HG03045 (cell line): Measurements from ENCODE around the gene FLOT1.
"Not testable (repeated sequence)": the region's sequence is repeated elsewhere in the genome, so short reads cannot be mapped to it uniquely, and the experiment has no call there.

Source experiments
- ATAC-seq: cut with Tn5 transposase; IDR thresholded peaks from one replicate; pipeline ENCODE4 v1.9.1; 2021; ENCODE audit warnings: mild to moderate bottlenecking, moderate library complexity; ENCODE audit not compliant: unreplicated experiment

The FLOT1 gene

DNA sequence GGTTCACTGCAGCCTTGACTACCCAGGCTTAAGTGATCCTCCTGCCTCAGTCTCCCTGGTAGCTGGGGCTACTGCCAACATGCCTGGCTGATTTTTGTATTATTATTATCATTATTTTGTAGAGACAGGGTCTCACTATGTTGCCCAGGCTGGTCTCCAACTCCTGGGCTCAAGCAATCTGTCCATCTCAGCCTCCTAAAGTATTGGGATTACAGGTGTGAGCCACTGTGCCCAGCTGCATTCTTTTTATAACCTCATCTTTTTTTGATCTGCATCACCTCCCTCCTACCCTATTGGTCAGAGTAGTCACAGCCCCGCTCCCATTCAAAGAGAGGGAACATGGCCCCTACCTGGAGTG, 25.4 kb upstream of the FLOT1 start:
- no peak for ATAC-seq

- ATAC-seq: no peak
These were observed 24.9 kb upstream of the FLOT1 start for GRCh38 chr6:30767158-30767943.

GRCh38 chr6:30766461-30767157, 24.1 kb upstream of the FLOT1 start:
- no peak for ATAC-seq

GRCh38 chr6:30765495-30765894, 23.0 kb upstream of the FLOT1 start:
- ATAC-seq: not testable (repeated sequence)

GRCh38 chr6:30764490-30765043, 22.1 kb upstream of the FLOT1 start:
- ATAC-seq: not testable (repeated sequence)

DNA sequence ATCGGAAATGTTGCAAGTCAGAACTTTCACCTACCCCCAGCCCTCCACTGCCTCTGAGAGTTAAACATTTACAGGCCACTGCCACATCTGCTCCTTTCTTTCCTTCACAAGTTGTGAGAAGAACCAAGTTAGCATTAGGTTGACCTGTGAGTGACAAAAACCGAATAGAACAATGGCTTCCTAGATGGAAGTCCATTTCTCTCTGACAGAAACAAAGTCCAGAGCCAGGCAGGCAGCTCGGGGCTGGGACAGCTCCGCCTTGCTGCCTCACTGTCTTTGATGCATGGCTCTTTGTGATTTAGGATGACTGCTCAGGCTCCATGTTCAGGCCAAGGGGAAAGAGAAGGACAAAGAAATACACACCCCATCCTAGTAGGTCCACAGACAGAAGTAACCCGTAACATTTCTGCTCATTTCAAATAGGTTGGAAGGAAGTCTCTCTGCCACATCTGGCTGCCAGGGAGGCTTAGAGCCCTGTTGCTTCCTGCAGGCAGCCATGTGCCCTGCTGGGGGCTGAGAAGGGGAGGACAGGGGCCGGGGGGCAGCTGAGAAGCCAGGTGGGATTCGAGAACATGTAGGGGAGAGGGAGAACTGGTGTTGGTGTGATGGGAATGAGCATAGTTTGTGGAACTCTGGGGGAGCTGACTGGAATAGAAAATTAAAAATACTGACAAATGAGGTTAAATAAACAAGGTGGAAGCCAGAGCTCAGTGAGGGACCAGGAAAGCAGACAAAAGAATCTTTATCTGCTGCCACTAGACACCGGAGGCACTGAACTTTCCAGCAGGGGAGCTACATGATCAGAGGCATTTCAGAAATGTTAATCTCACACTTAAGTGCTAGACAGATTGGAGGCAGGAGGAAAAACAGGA, 21.4 kb upstream of the FLOT1 start:
- no peak for ATAC-seq

DNA sequence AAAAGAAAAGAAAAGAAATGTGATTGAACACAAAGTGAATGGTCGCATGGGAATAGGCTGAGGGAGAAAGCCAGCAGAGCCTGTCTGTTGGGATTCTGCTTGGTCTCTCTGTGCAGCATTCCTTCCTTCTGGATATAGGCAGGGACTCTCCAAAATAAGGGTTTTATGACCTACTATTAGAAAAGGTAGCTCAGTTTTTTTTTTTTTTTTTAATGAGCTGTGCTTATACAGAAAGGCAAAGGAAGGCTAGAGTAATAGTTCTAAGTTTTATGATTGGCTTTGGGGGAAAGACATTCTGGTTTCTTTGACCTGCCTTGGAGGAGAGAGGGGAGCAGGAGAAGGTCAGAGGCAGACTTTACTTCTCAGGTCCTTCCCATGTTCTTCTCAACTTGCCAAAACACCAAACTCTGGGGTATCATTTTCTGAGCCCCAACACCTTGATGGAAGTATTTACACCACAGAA, 20.7 kb upstream of the FLOT1 start:
- no peak for ATAC-seq

DNA sequence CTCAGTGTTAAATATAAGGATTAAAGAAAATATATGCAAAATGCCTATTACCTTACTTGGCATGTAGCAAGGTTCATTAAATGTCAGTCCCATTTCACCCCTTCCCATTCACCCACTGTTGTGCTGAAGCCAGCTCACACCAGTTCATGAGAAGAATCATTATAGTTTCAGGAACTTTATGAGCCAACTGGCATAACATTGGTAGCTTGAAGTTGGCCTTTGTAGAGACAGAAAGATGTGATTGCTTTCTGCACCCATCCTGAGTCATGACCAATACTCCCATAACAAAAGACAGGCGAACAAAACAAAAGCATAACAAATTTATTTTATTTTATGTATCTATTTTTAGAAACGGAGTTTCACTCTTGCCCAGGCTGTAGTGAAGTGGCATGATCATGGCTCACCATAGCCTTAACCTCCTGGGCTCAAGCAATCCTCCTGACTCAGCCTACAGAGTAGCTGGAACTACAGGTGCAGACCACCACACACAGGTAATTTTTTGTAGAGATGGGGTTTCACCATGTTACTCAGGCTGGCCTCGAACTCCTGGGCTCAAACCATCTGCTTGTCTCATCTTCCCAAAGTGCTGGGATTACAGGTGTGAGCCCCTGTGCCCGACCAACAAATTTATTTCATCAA, 19.4 kb upstream of the FLOT1 start:
- ATAC-seq: no peak

- no peak for ATAC-seq
These were observed 18.1 kb upstream of the FLOT1 start for GRCh38 chr6:30760549-30760948.

DNA sequence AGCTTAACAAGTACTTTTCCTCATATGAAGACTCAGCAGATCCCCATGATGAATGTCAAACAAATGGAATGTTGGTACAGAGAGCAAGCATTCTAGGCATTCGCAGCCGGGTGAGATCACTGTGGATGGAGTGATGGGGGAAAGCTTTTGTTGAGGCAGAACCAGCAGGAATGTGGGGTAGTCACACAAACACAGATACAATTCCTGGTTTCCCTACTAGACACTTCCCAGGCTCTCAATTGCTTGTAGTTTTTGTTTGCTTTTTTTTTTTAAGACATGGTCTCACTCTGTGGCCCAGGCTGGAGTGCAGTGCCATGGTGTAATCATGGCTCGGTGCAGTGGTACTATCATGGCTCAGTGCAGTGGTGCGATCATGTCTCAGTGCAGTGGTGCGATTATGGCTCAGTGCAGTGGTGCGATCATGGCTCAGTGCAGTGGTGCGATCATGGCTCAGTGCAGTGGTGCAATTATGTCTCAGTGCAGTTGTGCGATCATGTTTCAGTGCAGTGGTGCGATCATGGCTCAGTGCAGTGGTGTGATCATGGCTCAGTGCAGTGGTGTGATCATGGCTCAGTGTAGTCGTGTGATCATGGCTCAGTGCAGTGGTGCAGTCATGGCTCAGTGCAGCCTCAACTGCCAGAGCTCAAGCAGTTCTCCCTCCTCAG, 17.2 kb upstream of the FLOT1 start:
- ATAC-seq: no peak

GRCh38 chr6:30757261-30757904, 14.9 kb upstream of the FLOT1 start:
- no peak for ATAC-seq

GRCh38 chr6:30756405-30757003, 14.0 kb upstream of the FLOT1 start:
- ATAC-seq: not testable (repeated sequence)

DNA sequence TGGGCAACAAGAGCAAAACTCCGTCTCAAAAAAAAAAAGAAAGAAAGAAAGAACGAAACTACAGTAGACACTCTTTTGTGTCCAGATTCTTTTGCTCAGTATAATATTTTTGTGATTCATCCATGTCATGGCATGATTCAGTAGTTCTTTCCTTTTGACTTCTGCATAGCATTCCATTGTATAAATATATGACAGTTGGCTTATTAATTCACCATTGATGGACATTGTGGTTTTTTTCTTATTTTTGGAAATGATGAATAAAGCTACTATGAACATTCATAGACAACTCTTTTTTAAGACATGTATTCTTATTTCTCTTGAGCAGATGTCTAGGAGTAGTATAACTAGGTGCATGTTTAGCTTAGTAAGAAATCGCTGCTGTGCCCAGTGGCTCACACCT, 12.1 kb upstream of the FLOT1 start:
- ATAC-seq: no peak

GRCh38 chr6:30752157-30752927, 9.9 kb upstream of the FLOT1 start:
- no peak for ATAC-seq

- no peak for ATAC-seq
These were observed 7.8 kb upstream of the FLOT1 start for GRCh38 chr6:30750379-30750668.

DNA sequence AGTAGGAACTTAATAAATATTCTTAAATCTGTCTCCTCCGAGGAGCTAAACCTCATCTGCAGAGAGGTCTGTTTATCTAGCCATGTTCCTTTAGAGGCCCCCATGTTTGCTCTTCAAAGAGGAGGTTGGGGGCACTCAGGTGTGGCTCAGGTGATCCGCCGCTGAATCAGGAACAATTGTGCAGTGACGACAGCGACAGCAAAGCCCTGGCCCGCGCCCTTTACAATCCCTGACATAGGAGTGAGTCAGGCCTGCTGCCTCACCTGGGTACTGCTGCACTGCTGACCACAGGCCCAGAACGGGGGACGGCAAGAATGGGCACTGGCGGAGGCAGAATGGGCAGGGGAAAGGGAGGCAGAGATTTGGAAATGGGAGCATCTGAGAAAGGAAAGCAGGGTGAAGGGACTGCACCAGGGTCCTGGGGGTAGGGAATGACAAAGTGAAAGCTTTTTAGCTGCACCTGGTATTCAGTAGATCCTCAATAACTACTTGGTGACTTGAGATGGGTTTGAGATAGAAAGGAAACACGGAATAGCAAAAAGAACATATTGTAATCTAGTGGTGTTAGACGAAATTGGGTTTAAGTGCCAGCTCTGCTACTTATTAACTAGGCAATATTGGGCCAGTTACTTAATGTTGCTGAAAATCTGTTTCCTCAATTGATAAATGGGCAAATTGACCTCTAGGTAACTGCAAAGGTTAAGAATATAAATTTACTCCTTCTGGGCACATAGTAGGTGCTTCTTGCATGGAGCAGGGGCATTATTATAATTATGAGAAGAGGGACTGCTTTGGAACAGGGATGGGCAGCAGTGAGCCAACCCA, 7.3 kb upstream of the FLOT1 start:
- no peak for ATAC-seq

- no peak for ATAC-seq
These were observed 6.5 kb upstream of the FLOT1 start for GRCh38 chr6:30748851-30749540.
